ENCODE results near the gene DYNLL1. TPM values are rescaled to one million over a fixed set of nuclear protein-coding genes. Genes with fewer than 3 reads are reported as not detected.
A peak's percentile ranks its signal among the peaks of the same experiment; 100 is the strongest.

Gene DYNLL1
- total RNA-seq, 1 experiment from 2014 or later, result 313 TPM

- no peaks in the 10 kb centered on the region for H3K27me3 ChIP-seq (ENCODE audit: control insufficient read depth, insufficient read depth, low read length)
- peak overlapping the region; percentile 99 for H3K4me3 ChIP-seq (ENCODE audit: insufficient read depth, low read depth, low read length)
- DNase-seq, result peak; percentile 53
- peaks cover 23% of the 10 kb centered on the region for H3K36me3 ChIP-seq (replicated peaks; ENCODE audit: control insufficient read depth, insufficient read depth, low read length)
Measured at GRCh38 chr12:120468325-120468820, 27.5 kb upstream of the DYNLL1 start.

- Histone ChIP-seq H3K27me3 (ENCODE audit: control insufficient read depth, insufficient read depth, low read length) (no peaks in the 10 kb centered on the region), H3K36me3 (replicated peaks; ENCODE audit: control insufficient read depth, insufficient read depth, low read length) (peaks cover 18% of the 10 kb centered on the region), H3K4me3 (ENCODE audit: insufficient read depth, low read depth, low read length) (peak overlapping the region; percentile 99)
- peak; percentile 93 for DNase-seq
Measured at GRCh38 chr12:120468821-120469449, 27.0 kb upstream of the DYNLL1 start.

- DNase-seq, result peak; percentile 99
- Histone ChIP-seq H3K27me3 (ENCODE audit: control insufficient read depth, insufficient read depth, low read length) (no peaks in the 10 kb centered on the region), H3K4me3 (ENCODE audit: insufficient read depth, low read depth, low read length) (peak within 1 kb of the TSS; percentile 99), H3K36me3 (replicated peaks; ENCODE audit: control insufficient read depth, insufficient read depth, low read length) (peaks cover 13% of the 10 kb centered on the region)
Measured at GRCh38 chr12:120469450-120470149, 26.3 kb upstream of the DYNLL1 start, which contains the start of gene SRSF9. Gene SRSF9 (minus strand): TSS chr12:120469748. CDS start chr12:120469609, 139 bp downstream.

- DNase-seq, result no peak
- no peaks in the 10 kb centered on the region for H3K27me3 ChIP-seq (ENCODE audit: control insufficient read depth, insufficient read depth, low read length)
Measured at GRCh38 chr12:120470150-120470784, 25.6 kb upstream of the DYNLL1 start.

GRCh38 chr12:120472521-120472920 lies 23.4 kb upstream of the DYNLL1 start:
- DNase-seq, result no peak
- Histone ChIP-seq H3K27me3 (ENCODE audit: control insufficient read depth, insufficient read depth, low read length) (no peaks in the 10 kb centered on the region), H3K36me3 (replicated peaks; ENCODE audit: control insufficient read depth, insufficient read depth, low read length) (no peaks in the 10 kb centered on the region; the same call in 1 of the 2 replicates), H3K4me3 (ENCODE audit: insufficient read depth, low read depth, low read length) (no peak overlapping the region)

More at GRCh38 chr12:120470150-120470784, 25.6 kb upstream of the DYNLL1 start:
- peaks cover 8% of the 10 kb centered on the region for H3K36me3 ChIP-seq (replicated peaks; ENCODE audit: control insufficient read depth, insufficient read depth, low read length)
- H3K4me3 ChIP-seq (ENCODE audit: insufficient read depth, low read depth, low read length), result peak overlapping the region; percentile 99

- no peaks in the 10 kb centered on the region for H3K27me3 ChIP-seq (ENCODE audit: control insufficient read depth, insufficient read depth, low read length)
- DNase-seq, result no peak
- no peaks in the 10 kb centered on the region for H3K36me3 ChIP-seq (replicated peaks; ENCODE audit: control insufficient read depth, insufficient read depth, low read length)
- no peak overlapping the region for H3K4me3 ChIP-seq (ENCODE audit: insufficient read depth, low read depth, low read length)
Measured at GRCh38 chr12:120473807-120474615, 21.9 kb upstream of the DYNLL1 start.

- Histone ChIP-seq H3K36me3 (replicated peaks; ENCODE audit: control insufficient read depth, insufficient read depth, low read length) (no peaks in the 10 kb centered on the region), H3K27me3 (ENCODE audit: control insufficient read depth, insufficient read depth, low read length) (no peaks in the 10 kb centered on the region), H3K4me3 (ENCODE audit: insufficient read depth, low read depth, low read length) (no peak overlapping the region)
- peak; percentile 47 for DNase-seq
Measured at GRCh38 chr12:120474616-120474960, 21.3 kb upstream of the DYNLL1 start.

- no peak overlapping the region for H3K4me3 ChIP-seq (ENCODE audit: insufficient read depth, low read depth, low read length)
- no peaks in the 10 kb centered on the region for H3K27me3 ChIP-seq (ENCODE audit: control insufficient read depth, insufficient read depth, low read length)
- no peak for DNase-seq
- H3K36me3 ChIP-seq (replicated peaks; ENCODE audit: control insufficient read depth, insufficient read depth, low read length), result no peaks in the 10 kb centered on the region
Measured at GRCh38 chr12:120475643-120476042, 20.3 kb upstream of the DYNLL1 start.

- no peak overlapping the region for H3K4me3 ChIP-seq (ENCODE audit: insufficient read depth, low read depth, low read length)
- H3K27me3 ChIP-seq (ENCODE audit: control insufficient read depth, insufficient read depth, low read length), result no peaks in the 10 kb centered on the region
- no peak for DNase-seq
- no peaks in the 10 kb centered on the region for H3K36me3 ChIP-seq (replicated peaks; ENCODE audit: control insufficient read depth, insufficient read depth, low read length)
Measured at GRCh38 chr12:120479458-120479857, 16.5 kb upstream of the DYNLL1 start.

- Histone ChIP-seq H3K36me3 (replicated peaks; ENCODE audit: control insufficient read depth, insufficient read depth, low read length) (no peaks in the 10 kb centered on the region), H3K4me3 (ENCODE audit: insufficient read depth, low read depth, low read length) (no peak overlapping the region), H3K27me3 (ENCODE audit: control insufficient read depth, insufficient read depth, low read length) (no peaks in the 10 kb centered on the region)
- DNase-seq, result no peak
Measured at GRCh38 chr12:120480211-120480610, 15.7 kb upstream of the DYNLL1 start.

- Histone ChIP-seq H3K4me3 (ENCODE audit: insufficient read depth, low read depth, low read length) (no peak overlapping the region), H3K36me3 (replicated peaks; ENCODE audit: control insufficient read depth, insufficient read depth, low read length) (no peaks in the 10 kb centered on the region)
- DNase-seq, result no peak
Measured at GRCh38 chr12:120481022-120481767, 14.7 kb upstream of the DYNLL1 start.

GRCh38 chr12:120483621-120484020 lies 12.3 kb upstream of the DYNLL1 start:
- no peaks in the 10 kb centered on the region for H3K36me3 ChIP-seq (replicated peaks; ENCODE audit: control insufficient read depth, insufficient read depth, low read length)
- no peaks in the 10 kb centered on the region for H3K27me3 ChIP-seq (ENCODE audit: control insufficient read depth, insufficient read depth, low read length)
- no peak for DNase-seq
- no peak overlapping the region for H3K4me3 ChIP-seq (ENCODE audit: insufficient read depth, low read depth, low read length)

More at GRCh38 chr12:120481022-120481767, 14.7 kb upstream of the DYNLL1 start:
- no peaks in the 10 kb centered on the region for H3K27me3 ChIP-seq (ENCODE audit: control insufficient read depth, insufficient read depth, low read length)

- DNase-seq, result no peak
- Histone ChIP-seq H3K36me3 (replicated peaks; ENCODE audit: control insufficient read depth, insufficient read depth, low read length) (no peaks in the 10 kb centered on the region; the same call in 1 of the 2 replicates), H3K27me3 (ENCODE audit: control insufficient read depth, insufficient read depth, low read length) (no peaks in the 10 kb centered on the region), H3K4me3 (ENCODE audit: insufficient read depth, low read depth, low read length) (no peak overlapping the region)
Measured at GRCh38 chr12:120485961-120486881, 9.7 kb upstream of the DYNLL1 start.

All from H7 (cell line).